Fibroblast of lung (primary cell): Measurements from ENCODE around the gene AHCYL2. TPM values are rescaled to one million over a fixed set of nuclear protein-coding genes. Genes with fewer than 3 reads are reported as not detected.
A peak's percentile ranks its signal among the peaks of the same experiment; 100 is the strongest.

Source experiments
- DNase-seq, 2 donors: peaks; one replicate each; pipeline versions ENCODE4 v3.0.0 to v3.0.0-alpha.2; 2010; ENCODE audit warnings: low read depth in 2 of 2
- H2AFZ ChIP-seq: 2 replicates; pipeline ENCODE4 v1.5.1; 2012; ENCODE audit warnings: low read length, control low read depth, inconsistent platforms
- H3K27ac ChIP-seq: 2 replicates; pipeline ENCODE4 v1.5.1; 2011; ENCODE audit warnings: low read length, control low read depth; ENCODE audit not compliant: insufficient read depth
- H3K27me3 ChIP-seq: 2 replicates; pipeline ENCODE4 v1.5.1; 2011; ENCODE audit warnings: mild to moderate bottlenecking, low read length; ENCODE audit not compliant: control insufficient read depth, insufficient read depth
- H3K36me3 ChIP-seq: 2 replicates; pipeline ENCODE4 v1.5.1; 2011; ENCODE audit warnings: low read length; ENCODE audit not compliant: control insufficient read depth, insufficient read depth
- H3K4me1 ChIP-seq: 2 replicates; pipeline ENCODE4 v1.5.1; 2011; ENCODE audit warnings: low read length; ENCODE audit not compliant: control insufficient read depth, insufficient read depth; ENCODE audit errors: extremely low read depth
- H3K4me2 ChIP-seq: 2 replicates; pipeline ENCODE4 v1.5.1; 2011; ENCODE audit warnings: low read length, control low read depth; ENCODE audit not compliant: insufficient read depth; ENCODE audit errors: extremely low read depth
- H3K4me3 ChIP-seq, 4 experiments: fragments of 200-600 bp in 1 of 4; sonication (generic) in 1 of 4; replicated peaks in 1 of 4; 2 replicates each; pipeline ENCODE4 v1.5.1; 2011 to 2016; ENCODE audit warnings: low read length in 4 of 4, low read depth in 3 of 4, mild to moderate bottlenecking in 3 of 4, control low read depth in 2 of 4, inconsistent platforms in 1 of 4, mixed read lengths in 1 of 4; ENCODE audit not compliant: insufficient read depth in 1 of 4; ENCODE audit errors: control extremely low read depth in 1 of 4
- H3K79me2 ChIP-seq: 2 replicates; pipeline ENCODE4 v1.5.1; 2012; ENCODE audit warnings: mild to moderate bottlenecking, low read length, inconsistent platforms; ENCODE audit not compliant: control insufficient read depth, insufficient read depth
- H3K9ac ChIP-seq: 2 replicates; pipeline ENCODE4 v1.5.1; 2011; ENCODE audit warnings: mild to moderate bottlenecking, low read length, control low read depth; ENCODE audit not compliant: insufficient read depth
- H3K9me3 ChIP-seq: 2 replicates; pipeline ENCODE4 v1.5.1; 2012; ENCODE audit warnings: low read depth, low read length; ENCODE audit not compliant: control insufficient read depth, insufficient read depth
- H4K20me1 ChIP-seq: 2 replicates; pipeline ENCODE4 v1.5.1; 2011; ENCODE audit warnings: low read length; ENCODE audit not compliant: control insufficient read depth, insufficient read depth; ENCODE audit errors: extremely low read depth
- EZH2 ChIP-seq: IDR thresholded peaks from 2 replicates; pipeline ENCODE4 v1.5.1; 2012; ENCODE audit warnings: low read length, control low read depth, mild to moderate bottlenecking; ENCODE audit errors: missing control alignments
- polyA plus RNA-seq, 2 donors: library from polyadenylated mRNA; depleted of rRNA in 1 of 2; stranded (reverse) in 1 of 2; unstranded in 1 of 2; fragments of >200 nt; gene quantifications; 2 replicates each; pipeline ENCODE4 v1.2.1, GENCODE V29; 2011 to 2012; ENCODE audit warnings: missing spikeins in 1 of 2
- total RNA-seq: library from RNA; depleted of rRNA; stranded (reverse); fragments of >200 nt; gene quantifications from 2 replicates; pipeline ENCODE4 v1.2.1, GENCODE V29; 2014
- TF ChIP-seq, protein P1 (sequence below), 2 donors: IDR thresholded peaks in 1 of 2; conservative IDR thresholded peaks in 1 of 2; 1 replicate in 1 of 2; 2 replicates in 1 of 2; pipeline ENCODE4 v1.5.1; 2011 to 2012; ENCODE audit warnings: low read length in 2 of 2, control low read depth in 1 of 2, inconsistent platforms in 1 of 2, low read depth in 1 of 2, mild to moderate bottlenecking in 1 of 2

AHCYL2 gene
- total and polyA plus RNA-seq, 2 donors (not counting 1 experiment from before 2014, with no cell fraction given): 8.7 to 11.9 TPM

DNA sequence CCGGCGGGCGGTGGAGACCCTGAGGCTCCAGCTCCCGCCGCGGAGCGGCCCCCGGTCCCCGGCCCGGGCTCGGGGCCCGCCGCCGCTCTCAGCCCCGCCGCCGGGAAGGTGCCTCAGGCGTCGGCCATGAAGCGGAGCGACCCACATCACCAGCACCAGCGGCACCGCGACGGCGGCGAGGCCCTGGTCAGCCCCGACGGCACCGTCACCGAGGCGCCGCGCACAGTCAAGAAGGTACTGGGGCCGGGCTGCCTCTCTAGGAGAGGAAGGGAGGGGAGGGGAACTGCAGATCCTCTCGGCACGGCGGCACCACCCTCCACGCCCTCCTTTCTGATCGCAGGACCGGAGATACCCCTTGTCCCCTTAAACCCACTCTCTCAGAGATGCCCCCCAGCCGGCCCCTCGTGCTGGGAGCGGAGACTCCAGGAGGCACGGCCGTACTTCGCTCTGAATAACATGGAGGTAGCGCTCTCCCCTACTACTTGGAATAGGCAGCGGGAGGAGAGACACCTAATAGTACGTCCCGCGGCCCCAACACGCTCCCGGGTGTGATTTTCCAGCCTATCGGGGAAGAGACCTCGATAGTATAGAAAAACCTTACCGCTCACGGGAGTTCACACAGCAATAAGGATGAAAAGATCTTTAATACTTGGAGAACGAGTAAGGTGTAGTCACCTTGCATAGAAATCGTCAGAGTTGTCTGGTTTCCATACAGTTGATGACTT lies 538 bp downstream of the AHCYL2 start:
- H3K27me3 ChIP-seq: no peaks in the 10 kb centered on the region
- H3K9me3 ChIP-seq: no peaks in the 10 kb centered on the region
- TF ChIP-seq, protein P1, sequence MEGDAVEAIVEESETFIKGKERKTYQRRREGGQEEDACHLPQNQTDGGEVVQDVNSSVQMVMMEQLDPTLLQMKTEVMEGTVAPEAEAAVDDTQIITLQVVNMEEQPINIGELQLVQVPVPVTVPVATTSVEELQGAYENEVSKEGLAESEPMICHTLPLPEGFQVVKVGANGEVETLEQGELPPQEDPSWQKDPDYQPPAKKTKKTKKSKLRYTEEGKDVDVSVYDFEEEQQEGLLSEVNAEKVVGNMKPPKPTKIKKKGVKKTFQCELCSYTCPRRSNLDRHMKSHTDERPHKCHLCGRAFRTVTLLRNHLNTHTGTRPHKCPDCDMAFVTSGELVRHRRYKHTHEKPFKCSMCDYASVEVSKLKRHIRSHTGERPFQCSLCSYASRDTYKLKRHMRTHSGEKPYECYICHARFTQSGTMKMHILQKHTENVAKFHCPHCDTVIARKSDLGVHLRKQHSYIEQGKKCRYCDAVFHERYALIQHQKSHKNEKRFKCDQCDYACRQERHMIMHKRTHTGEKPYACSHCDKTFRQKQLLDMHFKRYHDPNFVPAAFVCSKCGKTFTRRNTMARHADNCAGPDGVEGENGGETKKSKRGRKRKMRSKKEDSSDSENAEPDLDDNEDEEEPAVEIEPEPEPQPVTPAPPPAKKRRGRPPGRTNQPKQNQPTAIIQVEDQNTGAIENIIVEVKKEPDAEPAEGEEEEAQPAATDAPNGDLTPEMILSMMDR (conservative IDR thresholded peaks at IDR 0.05 in 1 of 2, IDR thresholded peaks at IDR 0.05 in 1 of 2; ENCODE audit: low read depth in 1 of 2, low read length in 2 of 2): no peak
- no peak for TF ChIP-seq EZH2
- H4K20me1 ChIP-seq: no peaks in the 10 kb centered on the region
- H3K9ac ChIP-seq: peak overlapping the region; percentile 69
- H2AFZ ChIP-seq: peak overlapping the region; percentile 70
- peak overlapping the region; percentile 55 for H3K27ac ChIP-seq
- H3K4me2 ChIP-seq: peak overlapping the region; percentile 92
- no peaks in the 10 kb centered on the region for H3K79me2 ChIP-seq
- H3K36me3 ChIP-seq: no peaks in the 10 kb centered on the region
- peak overlapping the region; percentile 78 to 88 (median 85) for H3K4me3 ChIP-seq
- DNase-seq: peak; percentile 24 to 48
- H3K4me1 ChIP-seq: peaks cover 4% of the 10 kb centered on the region

DNA sequence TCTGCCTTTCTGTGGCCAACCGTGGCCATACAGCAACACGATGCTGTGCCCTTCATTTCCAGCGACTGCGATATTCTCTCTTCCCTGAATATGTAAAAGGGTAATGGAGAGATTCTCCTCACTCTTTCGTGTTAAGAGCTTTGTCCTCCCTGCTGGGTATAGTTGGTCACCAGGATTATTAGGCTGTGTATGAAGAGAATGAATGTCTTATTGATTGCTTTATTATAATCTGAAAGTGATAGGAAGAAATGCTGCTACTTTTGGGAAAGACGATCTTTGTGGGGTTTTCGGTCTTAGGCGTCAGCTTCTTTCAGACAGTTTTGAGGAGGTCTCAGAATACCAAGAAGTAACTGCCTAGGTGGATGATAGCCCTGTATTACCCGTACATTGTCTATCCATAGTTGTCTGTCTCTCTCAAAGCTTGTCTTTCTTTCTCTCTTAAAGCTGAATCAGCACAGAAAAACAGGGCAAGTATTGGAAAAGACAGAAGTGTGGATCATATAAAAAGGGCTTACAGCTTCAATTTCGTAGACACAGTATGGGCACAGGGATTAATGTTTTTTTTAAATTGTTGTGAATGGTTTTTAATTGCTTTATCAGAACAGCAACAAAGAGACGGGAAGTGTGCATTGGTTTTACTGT lies 1.2 kb downstream of the AHCYL2 start:
- H3K27ac ChIP-seq: peak overlapping the region; percentile 55
- H2AFZ ChIP-seq: peak overlapping the region; percentile 70
- no peaks in the 10 kb centered on the region for H4K20me1 ChIP-seq
- DNase-seq: no peak
- peaks cover 4% of the 10 kb centered on the region for H3K4me1 ChIP-seq
- H3K27me3 ChIP-seq: no peaks in the 10 kb centered on the region
- peak overlapping the region; percentile 69 for H3K9ac ChIP-seq
- H3K36me3 ChIP-seq: no peaks in the 10 kb centered on the region
- no peak for TF ChIP-seq EZH2
- TF ChIP-seq, protein P1 (conservative IDR thresholded peaks at IDR 0.05 in 1 of 2, IDR thresholded peaks at IDR 0.05 in 1 of 2; ENCODE audit: low read depth in 1 of 2, low read length in 2 of 2): no peak
- no peaks in the 10 kb centered on the region for H3K79me2 ChIP-seq
- H3K9me3 ChIP-seq: no peaks in the 10 kb centered on the region
- peak overlapping the region; percentile 92 for H3K4me2 ChIP-seq
- H3K4me3 ChIP-seq: peak overlapping the region; percentile 78 to 88 (median 85)

DNA sequence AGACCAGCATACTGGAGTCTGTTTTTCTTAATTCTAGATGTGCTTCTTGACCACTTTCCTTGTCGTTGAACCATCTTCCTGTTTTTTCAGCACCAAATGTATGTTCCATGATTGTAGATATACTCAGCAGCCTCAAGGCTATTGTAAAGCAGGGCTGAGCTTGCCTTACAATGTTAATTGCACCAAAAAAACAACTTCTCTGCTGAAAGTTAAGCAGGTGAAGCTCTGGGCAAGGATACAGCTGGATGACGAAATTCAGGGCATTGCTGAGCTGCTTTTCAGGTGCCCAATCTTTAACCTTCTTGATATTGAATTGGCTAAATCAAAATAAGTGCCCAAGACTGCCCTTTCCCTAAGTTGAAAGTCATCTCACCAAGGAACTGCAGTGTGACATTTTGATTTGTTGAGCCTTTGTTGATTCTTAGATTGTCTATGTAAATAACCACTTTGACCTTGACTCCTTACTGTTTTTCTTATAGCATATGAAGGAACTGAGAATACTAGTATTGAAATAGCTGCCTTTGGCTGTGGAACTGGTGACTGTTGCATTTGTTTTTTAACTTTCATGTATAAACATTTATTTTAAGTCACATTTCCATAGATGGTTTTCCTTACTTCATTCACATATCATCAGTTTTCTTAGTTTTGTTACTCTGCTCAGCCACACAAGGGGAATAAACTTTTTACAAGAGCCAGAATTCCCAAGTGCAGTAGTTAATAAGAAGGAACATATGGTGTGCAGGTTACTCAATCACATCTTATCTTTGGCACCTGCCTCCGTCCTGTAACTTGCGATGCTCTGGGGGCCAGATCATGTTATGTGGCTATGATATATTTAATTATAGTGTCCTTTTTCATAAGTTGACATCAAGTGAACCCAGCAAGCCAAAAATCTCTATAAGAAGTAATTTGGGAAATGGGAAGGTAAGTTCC lies 3.1 kb downstream of the AHCYL2 start:
- Histone ChIP-seq H2AFZ (no peak overlapping the region), H3K27ac (no peak overlapping the region), H3K36me3 (no peaks in the 10 kb centered on the region), H4K20me1 (no peaks in the 10 kb centered on the region), H3K27me3 (no peaks in the 10 kb centered on the region), H3K4me2 (no peak overlapping the region), H3K79me2 (no peaks in the 10 kb centered on the region), H3K9me3 (no peaks in the 10 kb centered on the region), H3K9ac (no peak overlapping the region), H3K4me1 (peaks cover 4% of the 10 kb centered on the region), H3K4me3 (no peak overlapping the region)
- no peak for DNase-seq
- TF ChIP-seq EZH2: no peak
- TF ChIP-seq, protein P1 (conservative IDR thresholded peaks at IDR 0.05 in 1 of 2, IDR thresholded peaks at IDR 0.05 in 1 of 2; ENCODE audit: low read depth in 1 of 2, low read length in 2 of 2): no peak
